Measurements from ENCODE around the gene SF3B3. TPM values are rescaled to one million over a fixed set of nuclear protein-coding genes. Genes with fewer than 3 reads are reported as not detected.
"Not testable (repeated sequence)": the region's sequence is repeated elsewhere in the genome, so short reads cannot be mapped to it uniquely, and the experiment has no call there.

Gene SF3B3
- total RNA-seq, 1 donor from 2014 or later = 221 TPM

DNA sequence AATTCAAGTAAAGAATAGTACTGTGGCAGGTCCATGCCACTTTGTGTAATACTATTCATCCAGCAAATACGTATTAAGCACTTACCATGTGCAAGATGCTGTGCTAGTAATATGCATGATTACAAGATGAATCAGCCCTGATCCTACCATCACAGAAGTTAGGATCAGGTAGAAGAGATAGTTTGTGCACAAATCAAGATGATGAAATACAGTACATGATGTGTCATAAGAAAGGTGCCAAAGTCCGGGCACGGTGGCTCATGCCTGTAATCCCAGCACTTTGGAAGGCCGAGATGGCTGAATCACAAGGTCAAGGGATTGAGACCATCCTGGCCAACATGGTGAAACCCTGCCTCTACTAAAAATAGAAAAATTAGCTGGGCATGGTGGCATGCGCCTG is 11.2 kb upstream of the SF3B3 start:
- ATAC-seq = peak; percentile 80

- ATAC-seq = no peak
These were observed 2.9 kb upstream of the SF3B3 start for GRCh38 chr16:70520612-70521297.

DNA sequence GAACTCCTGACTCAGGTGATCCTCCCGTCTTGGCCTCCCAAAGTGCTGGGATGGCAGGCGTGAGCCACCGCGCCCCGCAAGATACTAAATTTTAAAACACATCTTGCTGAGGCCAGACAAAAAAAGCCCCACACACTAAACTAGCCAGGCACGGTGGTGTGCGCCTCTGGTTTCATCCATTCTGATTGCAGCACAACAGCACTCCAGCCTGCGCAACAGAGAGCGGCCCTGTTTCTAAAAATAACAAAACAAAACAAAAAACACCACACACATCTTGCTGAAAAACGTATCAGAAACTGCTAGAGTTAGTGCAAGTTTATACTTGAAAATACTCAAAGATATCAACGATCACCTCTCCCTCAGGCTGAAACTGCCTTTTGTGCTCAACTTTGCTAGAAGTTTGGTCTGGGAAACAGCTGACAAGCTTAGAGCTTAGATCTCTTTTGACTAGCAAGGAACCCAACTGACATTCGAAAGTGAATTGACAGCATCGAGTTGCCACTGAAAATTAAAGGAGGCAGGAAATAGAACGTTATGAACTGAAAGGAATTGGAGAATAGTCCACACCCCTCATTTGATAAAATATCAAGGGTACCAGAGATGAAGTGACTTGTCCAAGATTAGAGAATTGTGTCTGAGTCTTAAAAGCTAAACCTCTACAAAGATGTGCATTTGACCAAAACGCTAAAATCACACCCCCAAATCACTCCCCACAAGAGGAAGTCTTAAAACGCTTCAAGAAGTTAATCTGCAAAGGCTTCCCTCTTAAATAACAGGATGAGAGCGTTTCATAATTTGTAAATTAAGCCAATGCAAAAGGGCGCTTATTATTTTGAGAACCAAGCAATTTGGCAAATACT is 1.2 kb upstream of the SF3B3 start:
- no peak for ATAC-seq

GRCh38 chr16:70523076-70523742 is 407 bp upstream of the SF3B3 start, which contains the start of gene COG4:
TSS of gene COG4 (minus strand) at chr16:70523554. CDS start at chr16:70523543, 11 bp downstream.
- peak; percentile 86 for ATAC-seq

- peak; percentile 12 for ATAC-seq
These were observed 796 bp downstream of the SF3B3 start for GRCh38 chr16:70524399-70524825.

DNA sequence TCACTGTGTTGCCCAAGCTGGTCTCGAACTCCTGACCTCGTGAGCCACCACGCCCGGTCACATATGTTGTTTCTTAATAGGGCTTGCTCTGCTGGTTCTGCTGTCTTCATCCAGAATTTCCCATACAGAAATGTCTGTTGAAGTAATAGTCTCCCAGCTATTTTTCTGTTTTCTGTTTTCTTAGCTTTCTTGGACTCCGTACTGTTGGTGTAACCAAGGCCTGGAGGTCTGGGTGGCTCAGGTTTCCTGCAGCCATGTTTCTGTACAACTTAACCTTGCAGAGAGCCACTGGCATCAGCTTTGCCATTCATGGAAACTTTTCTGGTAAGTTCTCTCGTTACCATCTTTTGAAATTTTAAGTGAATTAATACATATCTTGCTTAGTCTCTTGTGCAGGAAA is 2.8 kb downstream of the SF3B3 start:
- no peak for ATAC-seq

GRCh38 chr16:70527315-70527996 is 3.8 kb downstream of the SF3B3 start:
- ATAC-seq = no peak

DNA sequence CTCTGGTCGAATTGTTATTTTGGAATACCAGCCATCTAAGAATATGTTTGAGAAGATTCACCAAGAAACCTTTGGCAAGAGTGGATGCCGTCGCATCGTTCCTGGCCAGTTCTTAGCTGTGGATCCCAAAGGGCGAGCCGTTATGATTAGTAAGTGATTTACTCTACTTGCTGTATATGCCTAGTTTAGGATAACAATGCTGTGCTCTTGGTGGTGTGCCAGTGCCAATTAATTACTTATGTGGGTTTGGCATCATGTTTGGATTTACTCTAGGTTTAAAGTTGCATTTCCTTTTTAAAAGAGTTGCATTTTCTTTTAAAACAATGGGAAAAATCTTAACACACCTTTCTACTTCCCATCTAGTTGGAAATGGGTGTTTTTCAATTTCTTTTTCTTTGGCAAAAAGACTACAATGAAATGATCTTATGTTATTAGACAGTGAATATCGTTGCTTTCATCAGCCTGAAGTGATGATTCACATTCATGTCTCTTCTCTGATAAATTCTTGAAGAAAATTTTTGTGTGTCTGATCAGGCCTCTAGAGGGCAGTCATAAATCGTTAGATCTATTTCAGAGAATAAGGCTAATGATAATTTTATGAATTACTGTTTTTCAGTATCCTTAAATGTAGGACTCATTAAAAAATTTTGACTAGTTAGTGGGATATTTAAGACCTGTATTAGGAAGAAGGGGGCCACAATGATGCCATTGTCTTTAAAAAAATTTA is 5.6 kb downstream of the SF3B3 start:
- ATAC-seq = peak; percentile 55

GRCh38 chr16:70529954-70530353 is 6.3 kb downstream of the SF3B3 start:
- ATAC-seq = not testable (repeated sequence)

- no peak for ATAC-seq
These were observed 11.4 kb downstream of the SF3B3 start for GRCh38 chr16:70534971-70535370.

- no peak for ATAC-seq
These were observed 17.4 kb downstream of the SF3B3 start for GRCh38 chr16:70540994-70541393.

- no peak for ATAC-seq
These were observed 20.9 kb downstream of the SF3B3 start for GRCh38 chr16:70544548-70544947.

DNA sequence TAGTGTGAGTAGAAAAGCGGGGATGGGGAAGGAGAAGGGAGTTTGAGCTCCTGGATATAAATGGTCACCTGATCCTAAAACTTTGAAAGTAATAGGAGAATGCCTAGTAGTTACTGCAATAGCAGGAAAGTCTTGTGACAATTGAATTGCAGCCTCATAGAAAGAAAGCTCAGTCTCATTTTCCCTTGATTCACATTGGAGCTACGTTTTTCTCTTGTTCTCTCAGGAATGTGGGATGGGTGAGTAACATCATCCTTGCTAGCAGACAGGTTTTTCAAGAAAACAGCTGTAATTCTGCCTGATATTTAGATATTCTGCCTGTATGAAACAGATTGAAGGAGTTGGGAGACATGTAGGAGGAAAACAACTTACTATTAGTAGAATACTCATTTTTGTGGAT is 25.3 kb downstream of the SF3B3 start:
- peak; percentile 69 for ATAC-seq

DNA sequence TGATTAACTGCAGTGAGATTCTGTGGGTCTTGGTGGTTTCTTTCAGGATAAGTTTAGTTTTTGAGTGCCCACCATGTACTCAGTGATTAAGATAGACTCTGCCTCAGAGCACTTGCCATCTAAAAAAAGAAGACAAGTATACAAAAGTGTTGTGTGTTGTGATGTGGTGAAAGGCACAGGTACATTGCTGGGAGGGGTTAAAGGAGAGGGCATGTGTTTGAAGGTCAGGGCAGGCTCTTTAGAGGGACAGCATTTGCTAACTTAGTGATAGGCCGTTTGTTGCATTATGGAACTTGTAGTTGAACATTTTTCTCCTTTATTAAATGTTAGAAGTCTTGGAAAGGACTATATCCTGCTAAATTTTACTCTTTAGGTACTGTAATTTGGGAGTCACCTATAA is 26.5 kb downstream of the SF3B3 start:
- no peak for ATAC-seq

DNA sequence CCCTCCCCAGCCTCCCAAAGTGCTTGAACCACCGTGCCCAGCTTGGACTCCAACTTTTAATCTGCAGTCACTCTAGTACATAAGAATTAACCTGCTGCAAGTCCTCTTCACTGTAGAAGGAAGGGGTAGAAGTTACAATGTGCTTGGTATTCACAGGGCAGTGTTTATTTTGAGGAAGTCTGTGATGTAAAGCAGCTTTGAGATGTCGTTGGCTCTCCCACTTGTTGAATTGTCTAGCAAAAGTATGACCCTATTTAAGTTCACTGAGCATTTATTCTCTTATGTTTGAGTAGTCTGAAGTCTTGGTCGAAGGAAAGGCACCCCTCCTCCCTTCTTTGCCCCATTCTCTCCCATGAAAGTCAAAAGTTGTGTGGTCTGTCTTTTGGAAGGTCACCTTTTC is 28.2 kb downstream of the SF3B3 start:
- ATAC-seq = no peak

DNA sequence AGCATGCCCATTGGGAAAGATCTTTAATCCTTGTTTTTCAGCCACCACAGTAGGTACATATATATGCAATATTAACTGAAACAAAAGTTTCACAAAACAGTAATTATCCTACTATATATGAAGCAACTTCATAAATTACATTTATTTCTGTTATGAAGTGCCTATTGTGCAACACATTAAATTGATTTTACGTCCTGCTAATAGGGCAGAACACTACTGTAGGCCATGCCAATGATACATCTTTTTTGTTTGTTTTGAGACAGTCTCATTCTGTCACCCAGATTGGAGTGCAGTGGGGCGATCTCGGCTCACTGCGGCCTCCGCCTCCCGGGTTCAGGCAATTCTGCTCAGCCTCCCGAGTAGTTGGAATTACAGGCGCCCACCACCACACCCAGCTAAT is 29.1 kb downstream of the SF3B3 start:
- no peak for ATAC-seq

- no peak for ATAC-seq
These were observed 30.0 kb downstream of the SF3B3 start for GRCh38 chr16:70553645-70554044.

GRCh38 chr16:70556063-70556462 is 32.4 kb downstream of the SF3B3 start:
- no peak for ATAC-seq

- peak; percentile 93 for ATAC-seq
These were observed 38.0 kb downstream of the SF3B3 start for GRCh38 chr16:70561623-70562022.

DNA sequence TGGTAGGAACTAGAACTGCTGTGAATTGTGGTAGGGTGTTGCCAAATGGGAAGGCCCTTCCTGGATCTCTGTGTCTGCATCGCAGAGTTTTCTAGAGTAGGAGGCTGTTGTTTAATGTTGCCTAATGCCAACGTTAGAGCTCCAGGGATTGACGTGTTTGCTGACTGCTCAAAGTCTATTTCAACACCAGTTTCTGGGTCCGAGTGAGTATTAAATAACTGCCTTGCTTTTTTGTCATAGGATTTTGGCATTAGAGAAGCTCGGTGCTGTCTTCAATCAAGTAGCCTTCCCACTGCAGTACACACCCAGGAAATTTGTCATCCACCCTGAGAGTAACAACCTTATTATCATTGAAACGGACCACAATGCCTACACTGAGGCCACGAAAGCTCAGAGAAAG is 40.0 kb downstream of the SF3B3 start:
- ATAC-seq = peak; percentile 67

DNA sequence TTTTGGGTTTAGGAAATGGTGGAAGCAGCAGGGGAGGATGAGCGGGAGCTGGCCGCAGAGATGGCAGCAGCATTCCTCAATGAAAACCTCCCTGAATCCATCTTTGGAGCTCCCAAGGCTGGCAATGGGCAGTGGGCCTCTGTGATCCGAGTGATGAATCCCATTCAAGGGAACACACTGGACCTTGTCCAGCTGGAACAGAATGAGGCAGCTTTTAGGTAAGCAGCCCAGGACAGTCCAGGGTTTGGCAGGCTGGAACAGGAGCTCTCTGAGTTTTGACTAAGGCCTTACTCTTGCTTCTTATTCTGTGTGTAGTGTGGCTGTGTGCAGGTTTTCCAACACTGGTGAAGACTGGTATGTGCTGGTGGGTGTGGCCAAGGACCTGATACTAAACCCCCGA is 41.4 kb downstream of the SF3B3 start:
- ATAC-seq = no peak
